Neural progenitor cell (in vitro differentiated cells): ENCODE data around the gene MYB.

ENCODE experiments used
- EZH2 ChIP-seq: fragments of 200-600 bp; sonication (generic); IDR thresholded peaks from 2 replicates; pipeline ENCODE4 v1.6.1; 2017; ENCODE audit warnings: antibody characterized with exemption, mild to moderate bottlenecking, moderate library complexity
- EZH2phosphoT487 ChIP-seq: fragments of 200-600 bp; sonication (generic); IDR thresholded peaks from 2 replicates; pipeline ENCODE4 v1.6.1; 2017; ENCODE audit warnings: antibody characterized with exemption
- TF ChIP-seq, protein P1 (sequence below): fragments of 200-600 bp; sonication (generic); IDR thresholded peaks from 2 replicates; pipeline ENCODE4 v1.5.1; 2017; ENCODE audit warnings: antibody characterized with exemption, mild to moderate bottlenecking

DNA sequence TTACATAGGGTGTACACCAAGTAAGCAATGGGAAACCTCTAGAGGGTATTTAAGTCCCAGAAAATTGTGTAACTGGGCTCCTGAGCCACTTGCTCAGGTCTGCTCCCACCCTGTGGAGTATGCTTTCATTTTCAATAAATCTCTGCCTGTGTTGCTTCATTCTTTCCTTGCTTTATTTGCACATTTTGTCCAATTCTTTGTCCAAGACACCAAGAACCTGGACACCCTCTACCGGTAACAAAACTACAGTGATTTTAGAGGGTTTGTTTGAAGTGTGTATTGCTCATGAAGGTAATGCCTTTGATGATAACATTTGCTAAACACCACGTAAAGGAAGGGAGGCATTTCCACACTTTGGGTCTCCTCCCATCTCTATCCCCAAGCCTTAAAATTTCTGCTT, 46.2 kb downstream of the MYB start:
- TF ChIP-seq, protein P1, sequence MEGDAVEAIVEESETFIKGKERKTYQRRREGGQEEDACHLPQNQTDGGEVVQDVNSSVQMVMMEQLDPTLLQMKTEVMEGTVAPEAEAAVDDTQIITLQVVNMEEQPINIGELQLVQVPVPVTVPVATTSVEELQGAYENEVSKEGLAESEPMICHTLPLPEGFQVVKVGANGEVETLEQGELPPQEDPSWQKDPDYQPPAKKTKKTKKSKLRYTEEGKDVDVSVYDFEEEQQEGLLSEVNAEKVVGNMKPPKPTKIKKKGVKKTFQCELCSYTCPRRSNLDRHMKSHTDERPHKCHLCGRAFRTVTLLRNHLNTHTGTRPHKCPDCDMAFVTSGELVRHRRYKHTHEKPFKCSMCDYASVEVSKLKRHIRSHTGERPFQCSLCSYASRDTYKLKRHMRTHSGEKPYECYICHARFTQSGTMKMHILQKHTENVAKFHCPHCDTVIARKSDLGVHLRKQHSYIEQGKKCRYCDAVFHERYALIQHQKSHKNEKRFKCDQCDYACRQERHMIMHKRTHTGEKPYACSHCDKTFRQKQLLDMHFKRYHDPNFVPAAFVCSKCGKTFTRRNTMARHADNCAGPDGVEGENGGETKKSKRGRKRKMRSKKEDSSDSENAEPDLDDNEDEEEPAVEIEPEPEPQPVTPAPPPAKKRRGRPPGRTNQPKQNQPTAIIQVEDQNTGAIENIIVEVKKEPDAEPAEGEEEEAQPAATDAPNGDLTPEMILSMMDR, result no peak
- TF ChIP-seq EZH2 (no peak), EZH2phosphoT487 (no peak)
